Fibroblast of peridontal ligament (primary cell): ENCODE data around the gene NUBPL.
"Not testable (repeated sequence)": the region's sequence is repeated elsewhere in the genome, so short reads cannot be mapped to it uniquely, and the experiment has no call there.

ENCODE experiments used
- DNase-seq: peaks from one replicate; pipeline ENCODE4 v3.0.0-alpha.2; 2010; ENCODE audit errors: extremely low read depth

NUBPL gene

GRCh38 chr14:31677052-31677451 is 115.8 kb downstream of the NUBPL start:
- no peak for DNase-seq

DNA sequence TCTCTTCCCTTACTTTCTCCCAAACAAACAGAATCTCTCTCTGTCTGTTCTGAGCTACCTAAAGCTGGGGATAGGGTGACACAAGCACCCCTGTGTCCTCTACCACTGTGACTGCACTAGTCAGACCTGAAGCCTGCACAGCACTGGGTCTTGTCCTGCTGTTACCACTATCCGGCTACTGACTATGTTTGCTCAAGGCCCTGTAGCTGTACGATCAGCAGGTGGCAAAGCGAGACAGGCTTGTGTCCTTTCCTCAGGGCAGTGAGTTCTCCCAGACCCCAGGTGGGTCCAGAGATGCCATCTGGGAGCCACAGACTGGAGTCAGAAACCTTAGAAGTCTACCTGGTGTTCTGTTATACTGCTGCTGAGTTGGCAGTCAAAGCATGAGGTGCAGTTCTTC is 116.4 kb downstream of the NUBPL start:
- DNase-seq, result no peak

- DNase-seq, result no peak
Observed at GRCh38 chr14:31678421-31679249, 117.4 kb downstream of the NUBPL start.

- no peak for DNase-seq
Observed at GRCh38 chr14:31682768-31683167, 121.6 kb downstream of the NUBPL start.

DNA sequence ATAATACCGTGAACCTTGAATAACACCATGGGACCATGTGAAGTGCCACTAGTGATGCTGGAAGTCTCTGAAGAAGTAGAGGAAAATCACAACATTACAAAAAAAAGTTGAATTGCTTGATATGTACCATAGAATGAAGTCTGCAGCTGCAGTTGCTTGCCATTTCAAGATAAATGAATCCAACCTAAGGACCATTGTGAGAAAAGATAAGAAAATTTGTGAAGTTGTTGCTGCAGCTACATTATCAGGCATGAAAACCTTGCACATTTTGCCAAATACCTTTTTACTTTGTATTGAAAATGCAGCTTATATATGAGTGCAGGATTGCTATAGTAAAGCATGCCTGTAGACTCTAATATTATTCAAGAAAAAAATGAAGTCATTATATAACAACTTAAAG is 126.5 kb downstream of the NUBPL start:
- DNase-seq, result no peak

GRCh38 chr14:31690056-31690455 is 128.9 kb downstream of the NUBPL start:
- DNase-seq, result no peak

GRCh38 chr14:31692376-31692781 is 131.2 kb downstream of the NUBPL start:
- DNase-seq, result peak; percentile 83

GRCh38 chr14:31696378-31696777 is 135.2 kb downstream of the NUBPL start:
- no peak for DNase-seq

GRCh38 chr14:31699809-31700208 is 138.6 kb downstream of the NUBPL start:
- no peak for DNase-seq

DNA sequence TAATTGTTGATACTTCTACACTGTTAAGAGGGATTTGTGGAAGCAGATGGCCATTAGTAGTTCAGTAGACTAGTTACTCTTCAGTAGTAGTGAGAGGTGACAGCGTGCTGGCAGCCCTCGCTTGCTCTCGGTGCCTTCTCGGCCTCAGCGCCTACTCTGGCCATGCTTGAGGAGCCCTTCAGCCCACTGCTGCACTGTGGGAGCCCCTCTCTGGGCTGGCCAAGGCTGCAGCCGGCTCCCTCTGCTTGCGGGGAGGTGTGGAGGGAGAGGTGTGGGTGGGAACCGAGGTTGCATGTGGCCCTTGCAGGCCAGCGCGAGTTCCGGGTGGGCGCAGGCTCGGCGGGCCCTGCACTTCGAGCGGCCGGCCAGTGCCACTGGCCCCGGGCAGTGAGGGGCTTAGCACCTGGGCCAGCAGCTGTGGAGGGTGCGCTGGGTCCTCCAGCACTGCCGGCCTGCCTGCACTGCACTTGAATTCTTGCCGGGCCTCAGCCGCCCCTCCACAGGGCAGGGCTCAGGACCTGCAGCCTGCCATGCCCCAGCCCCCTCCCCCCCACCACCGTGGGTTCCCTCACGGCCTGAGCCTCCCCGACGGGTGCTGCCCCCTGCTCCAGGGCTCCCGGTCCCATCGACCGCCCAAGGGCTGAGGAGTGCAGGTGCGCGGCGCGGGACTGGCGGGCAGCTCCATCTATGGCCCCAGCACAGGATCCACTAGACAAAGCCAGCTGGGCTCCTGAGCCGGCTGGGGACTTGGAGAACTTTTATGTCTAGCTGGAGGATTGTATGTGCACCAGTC is 139.3 kb downstream of the NUBPL start:
- DNase-seq, result no peak

GRCh38 chr14:31702130-31702529 is 140.9 kb downstream of the NUBPL start:
- DNase-seq, result no peak

GRCh38 chr14:31703056-31703455 is 141.9 kb downstream of the NUBPL start:
- DNase-seq, result no peak

- DNase-seq, result no peak
Observed at GRCh38 chr14:31705731-31706130, 144.5 kb downstream of the NUBPL start.

GRCh38 chr14:31708661-31709060 is 147.5 kb downstream of the NUBPL start:
- DNase-seq, result not testable (repeated sequence)

DNA sequence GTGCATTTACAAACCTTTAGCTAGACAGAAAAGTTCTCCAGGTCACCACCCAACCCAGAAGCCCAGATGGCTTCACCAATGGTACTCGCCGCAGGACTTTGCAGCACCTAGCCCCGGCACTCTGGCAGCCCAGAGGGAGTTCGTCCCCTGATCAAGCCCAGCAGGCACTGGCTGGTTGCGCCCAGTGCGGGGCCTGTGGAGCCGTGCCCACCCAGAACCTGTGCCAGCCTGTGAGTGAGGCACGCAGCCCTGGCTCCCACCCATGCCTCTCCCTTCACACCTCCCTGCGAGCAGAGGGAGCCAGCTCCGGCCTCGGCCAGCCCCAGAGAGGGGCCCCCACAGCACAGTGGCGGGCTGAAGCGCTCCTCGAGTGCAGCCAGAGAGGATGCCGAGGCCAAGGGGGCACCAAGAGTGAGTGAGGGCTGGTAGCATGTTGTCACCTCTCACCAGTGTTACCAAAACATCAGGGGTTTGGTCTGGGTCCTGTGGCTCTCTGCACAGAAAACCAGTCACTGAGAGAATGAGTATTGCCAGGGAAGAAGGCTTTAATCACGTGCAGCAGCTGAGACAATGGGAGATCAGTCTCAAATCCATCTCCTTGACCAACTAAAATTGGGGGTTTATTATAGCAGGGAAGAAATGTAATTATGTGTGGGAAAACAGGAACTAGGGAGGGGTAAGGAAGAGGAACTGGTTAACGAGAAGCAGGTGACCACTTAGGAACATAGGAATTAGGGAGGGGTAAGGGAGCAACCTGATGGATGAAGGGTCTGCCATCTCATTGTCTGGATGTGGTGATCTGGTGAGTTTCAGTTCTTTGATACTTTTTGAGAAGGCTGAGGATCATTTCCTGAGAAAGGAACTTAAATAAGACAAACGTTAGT is 151.3 kb downstream of the NUBPL start:
- no peak for DNase-seq

DNA sequence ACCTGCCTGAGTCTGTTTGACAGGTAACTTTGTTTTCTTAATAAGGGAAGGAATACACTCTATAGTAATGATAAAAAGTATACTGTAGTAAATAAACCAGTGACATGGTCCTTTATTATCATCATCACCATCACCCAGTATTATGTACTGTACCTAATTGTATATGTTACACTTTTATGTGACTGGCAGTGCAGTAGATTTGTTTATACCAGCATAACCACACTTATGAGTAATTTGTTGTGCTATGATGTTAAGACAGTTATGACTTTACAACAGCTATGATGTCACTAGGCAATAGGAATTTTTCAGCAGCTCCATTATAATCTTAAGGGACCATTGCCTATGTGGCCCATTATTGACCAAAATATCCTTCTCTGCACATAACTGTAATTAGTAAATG is 155.0 kb downstream of the NUBPL start:
- DNase-seq, result no peak

GRCh38 chr14:31717294-31718085 is 156.3 kb downstream of the NUBPL start:
- DNase-seq, result peak; percentile 37

- DNase-seq, result no peak
Observed at GRCh38 chr14:31718585-31718984, 157.4 kb downstream of the NUBPL start.

- DNase-seq, result no peak
Observed at GRCh38 chr14:31718985-31719384, 157.8 kb downstream of the NUBPL start.

GRCh38 chr14:31726337-31726736 is 165.1 kb downstream of the NUBPL start:
- peak; percentile 4 for DNase-seq

DNA sequence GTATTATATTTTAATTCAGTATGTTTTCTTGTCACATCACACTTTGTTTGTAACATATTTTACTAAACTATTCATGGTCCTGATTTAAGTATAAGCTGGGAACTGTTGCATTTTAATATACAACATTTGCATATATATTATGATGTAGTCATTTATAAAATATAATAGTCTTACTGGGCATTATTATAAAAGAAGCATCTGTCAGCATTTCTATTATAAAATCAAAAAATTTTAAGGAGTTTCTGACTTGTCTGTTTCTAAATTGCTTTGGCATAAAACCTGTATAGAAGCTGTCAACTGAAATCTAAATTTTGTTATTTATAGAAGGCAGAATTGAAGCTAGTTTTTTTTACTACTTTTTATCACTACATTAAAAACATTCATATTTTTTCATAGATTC is 166.6 kb downstream of the NUBPL start:
- no peak for DNase-seq
